Glutamatergic neuron (in vitro differentiated cells): ENCODE data around the gene RGP1. TPM values are rescaled to one million over a fixed set of nuclear protein-coding genes. Genes with fewer than 3 reads are reported as not detected.

Experiments
- DNase-seq: peaks from one replicate; pipeline ENCODE4 v3.0.0; 2022
- H3K27ac Mint-ChIP-seq: one replicate; pipeline ENCODE4 v1.8.0; 2020; ENCODE audit warnings: mild to moderate bottlenecking, mixed read lengths, inconsistent platforms; ENCODE audit not compliant: unreplicated experiment
- H3K27me3 Mint-ChIP-seq: one replicate; pipeline ENCODE4 v1.8.0; 2020; ENCODE audit warnings: mild to moderate bottlenecking, moderate library complexity, mixed read lengths, inconsistent platforms; ENCODE audit not compliant: unreplicated experiment
- H3K36me3 Mint-ChIP-seq: one replicate; pipeline ENCODE4 v1.8.0; 2020; ENCODE audit warnings: mild to moderate bottlenecking, mixed read lengths, inconsistent platforms; ENCODE audit not compliant: unreplicated experiment
- H3K4me1 Mint-ChIP-seq: one replicate; pipeline ENCODE4 v1.8.0; 2020; ENCODE audit warnings: mild to moderate bottlenecking, low read depth, mixed read lengths, inconsistent platforms; ENCODE audit not compliant: unreplicated experiment
- H3K4me3 Mint-ChIP-seq: one replicate; pipeline ENCODE4 v1.8.0; 2020; ENCODE audit warnings: mild to moderate bottlenecking, mixed read lengths, inconsistent platforms; ENCODE audit not compliant: unreplicated experiment
- H3K9me3 Mint-ChIP-seq: one replicate; pipeline ENCODE4 v1.8.0; 2020; ENCODE audit warnings: mild to moderate bottlenecking, moderate library complexity, mixed read lengths, inconsistent platforms; ENCODE audit not compliant: unreplicated experiment
- CTCF ChIP-seq: fragments of 200-600 bp; sonication (generic); IDR thresholded peaks from one replicate; pipeline ENCODE4 v1.5.0; 2021; ENCODE audit not compliant: partially characterized antibody, unreplicated experiment
- total RNA-seq: library from RNA; stranded (reverse); fragmentation: NEBNext Ultra II Directional; extraction: Animal tissue kit (Norgen Biotek cat#: 25700); gene quantifications from one replicate; pipeline ENCODE4 v1.2.1, GENCODE V29; 2021; ENCODE audit not compliant: unreplicated experiment

The RGP1 gene
- total RNA-seq, 1 donor from 2014 or later = 44.0 TPM

- no peak for TF ChIP-seq CTCF
- Mint-ChIP-seq H3K9me3 (peaks cover 13% of the 10 kb centered on the region), H3K4me1 (peaks cover 20% of the 10 kb centered on the region), H3K4me3 (no peak overlapping the region), H3K27me3 (peaks cover 5% of the 10 kb centered on the region), H3K36me3 (peaks cover 8% of the 10 kb centered on the region), H3K27ac (no peak overlapping the region)
- no peak for DNase-seq
These were observed 7.3 kb upstream of the RGP1 start for GRCh38 chr9:35741740-35742139.

GRCh38 chr9:35743452-35743851 lies 5.6 kb upstream of the RGP1 start:
- DNase-seq = no peak
- Mint-ChIP-seq H3K27ac (peak overlapping the region; percentile 69), H3K9me3 (peaks cover 16% of the 10 kb centered on the region), H3K36me3 (peaks cover 8% of the 10 kb centered on the region), H3K4me1 (peaks cover 29% of the 10 kb centered on the region), H3K4me3 (peak overlapping the region; percentile 34), H3K27me3 (peaks cover 5% of the 10 kb centered on the region)
- TF ChIP-seq CTCF = no peak

GRCh38 chr9:35743880-35744518 lies 5.1 kb upstream of the RGP1 start:
- Mint-ChIP-seq H3K36me3 (peaks cover 8% of the 10 kb centered on the region), H3K4me3 (no peak overlapping the region), H3K27ac (no peak overlapping the region), H3K9me3 (peaks cover 13% of the 10 kb centered on the region), H3K4me1 (peaks cover 29% of the 10 kb centered on the region), H3K27me3 (peaks cover 5% of the 10 kb centered on the region)
- no peak for DNase-seq
- no peak for TF ChIP-seq CTCF

GRCh38 chr9:35745569-35745968 lies 3.5 kb upstream of the RGP1 start:
- Mint-ChIP-seq H3K27ac (peak overlapping the region; percentile 79), H3K9me3 (peaks cover 13% of the 10 kb centered on the region), H3K4me1 (peaks cover 31% of the 10 kb centered on the region), H3K4me3 (peak overlapping the region; percentile 90), H3K27me3 (peaks cover 6% of the 10 kb centered on the region), H3K36me3 (peaks cover 8% of the 10 kb centered on the region)
- no peak for DNase-seq
- no peak for TF ChIP-seq CTCF

GRCh38 chr9:35746583-35746982 lies 2.5 kb upstream of the RGP1 start:
- Mint-ChIP-seq H3K4me3 (peak overlapping the region; percentile 90), H3K36me3 (peaks cover 8% of the 10 kb centered on the region)

More at GRCh38 chr9:35746583-35746982, 2.5 kb upstream of the RGP1 start:
- no peak for DNase-seq
- TF ChIP-seq CTCF = no peak
- Mint-ChIP-seq H3K4me1 (peaks cover 31% of the 10 kb centered on the region), H3K27ac (peak overlapping the region; percentile 79), H3K27me3 (peaks cover 8% of the 10 kb centered on the region), H3K9me3 (peaks cover 13% of the 10 kb centered on the region)
